HepG2 (cell line): Measurements from ENCODE around the gene BFSP1. TPM values are rescaled to one million over a fixed set of nuclear protein-coding genes. Genes with fewer than 3 reads are reported as not detected.

Experiments used
- ARID2 ChIP-seq: sonication (generic); formaldehyde crosslinking; IDR thresholded peaks from 2 replicates; pipeline ENCODE4 v1.8.1; 2022; ENCODE audit warnings: mild to moderate bottlenecking, missing genetic modification reagents, borderline replicate concordance
- ARID4A ChIP-seq: sonication (generic); formaldehyde crosslinking; IDR thresholded peaks from 2 replicates; pipeline ENCODE4 v1.5.0; 2020; ENCODE audit warnings: mild to moderate bottlenecking, missing genetic modification reagents, borderline replicate concordance
- CHD4 ChIP-seq: fragments of 200-600 bp; sonication (generic); IDR thresholded peaks from 2 replicates; pipeline ENCODE4 v1.7.0; 2017; ENCODE audit warnings: mild to moderate bottlenecking, low read length, borderline replicate concordance
- SPEN ChIP-seq: sonication (generic); formaldehyde crosslinking; IDR thresholded peaks from 2 replicates; pipeline ENCODE4 v1.5.1; 2020; ENCODE audit warnings: low read depth, mild to moderate bottlenecking, missing genetic modification reagents
- YY1 ChIP-seq: IDR thresholded peaks from 2 replicates; pipeline ENCODE4 v1.6.1; 2011; ENCODE audit warnings: low read length, low read depth, moderate library complexity, mild to moderate bottlenecking; ENCODE audit not compliant: insufficient read depth, insufficient replicate concordance
- ZNF121 ChIP-seq: sonication (generic); formaldehyde crosslinking; IDR thresholded peaks from 2 replicates; pipeline ENCODE4 v1.5.0; 2020; ENCODE audit warnings: mild to moderate bottlenecking, missing genetic modification reagents
- ZNF333 ChIP-seq: sonication (generic); formaldehyde crosslinking; IDR thresholded peaks from 2 replicates; pipeline ENCODE4 v1.4.0; 2020; ENCODE audit warnings: mild to moderate bottlenecking, missing genetic modification reagents, borderline replicate concordance
- ZSCAN30 ChIP-seq: sonication (generic); formaldehyde crosslinking; IDR thresholded peaks from 2 replicates; pipeline ENCODE4 v1.5.0; 2020; ENCODE audit warnings: mild to moderate bottlenecking, missing genetic modification reagents
- polyA plus RNA-seq, 8 experiments: library from polyadenylated mRNA; depleted of rRNA in 3 of 8; stranded (reverse) in 7 of 8; unstranded in 1 of 8; fragments of >200 nt; fragmentation: Illumina TruSeq in 4 of 8; extraction: Trizol in 4 of 8; gene quantifications; 2 replicates each; pipeline versions ENCODE4 v1.2.1 to v1.2.3, GENCODE V29; 2011 to 2016; ENCODE audit warnings: low read depth in 4 of 8, missing spikeins in 1 of 8, mixed read lengths in 1 of 8; ENCODE audit not compliant: insufficient read depth in 1 of 8
- total RNA-seq, 5 experiments: library from RNA; depleted of rRNA; stranded (reverse); fragments of >200 nt; fragmentation: Illumina TruSeq; extraction: Trizol; gene quantifications; 2 replicates each; pipeline ENCODE4 v1.2.3, GENCODE V29; 2016; ENCODE audit warnings: low read depth in 1 of 5

BFSP1 gene
- total and polyA plus RNA-seq, 2 of the 13 experiments (the other 11 are each of a cell fraction or from before 2014, with no cell fraction given) = 0.22 to 0.26 TPM

- TF ChIP-seq ARID2 (CRISPR knock-in tag) = 0 out of 2 replicates have a peak, but pooled peaks have one; percentile 51
- TF ChIP-seq ARID4A (CRISPR knock-in tag) = no peak; the same call in 1 of the 2 replicates
- peak; percentile 38; the same call in 1 of the 2 replicates for TF ChIP-seq SPEN (CRISPR knock-in tag)
- no peak; the same call in 1 of the 2 replicates for TF ChIP-seq ZNF333
- TF ChIP-seq YY1 = no peak
- no peak for TF ChIP-seq CHD4
- TF ChIP-seq ZSCAN30 (CRISPR knock-in tag) = 0 out of 2 replicates have a peak, but pooled peaks have one; percentile 21
- no peak for TF ChIP-seq ZNF121 (CRISPR knock-in tag)
- TF ChIP-seq, all 625 proteins: peak for 119
These were observed 39.4 kb upstream of the BFSP1 start (continued) for GRCh38 chr20:17570347-17571152.
